Epithelial cell of proximal tubule (primary cell): ENCODE results near the gene SLC39A7. TPM values are rescaled to one million over a fixed set of nuclear protein-coding genes. Genes with fewer than 3 reads are reported as not detected.
"Not testable (repeated sequence)": the region's sequence is repeated elsewhere in the genome, so short reads cannot be mapped to it uniquely, and the experiment has no call there.

Experiments used
- DNase-seq: peaks from one replicate; pipeline ENCODE4 v3.0.0-alpha.2; 2011; ENCODE audit warnings: low read depth
- H3K4me3 ChIP-seq: 2 replicates; pipeline ENCODE4 v1.5.1; 2011; ENCODE audit warnings: low read depth, mild to moderate bottlenecking, low read length
- total RNA-seq: library from RNA; depleted of rRNA; stranded (reverse); fragments of >200 nt; gene quantifications from 2 replicates; pipeline ENCODE4 v1.2.3, GENCODE V29; 2015
- TF ChIP-seq, protein P1 (sequence below): conservative IDR thresholded peaks from 2 replicates; pipeline ENCODE4 v1.5.1; 2012; ENCODE audit warnings: low read depth, mild to moderate bottlenecking, low read length

Gene SLC39A7
- total RNA-seq, 1 donor from 2014 or later, result 70.8 TPM

DNA sequence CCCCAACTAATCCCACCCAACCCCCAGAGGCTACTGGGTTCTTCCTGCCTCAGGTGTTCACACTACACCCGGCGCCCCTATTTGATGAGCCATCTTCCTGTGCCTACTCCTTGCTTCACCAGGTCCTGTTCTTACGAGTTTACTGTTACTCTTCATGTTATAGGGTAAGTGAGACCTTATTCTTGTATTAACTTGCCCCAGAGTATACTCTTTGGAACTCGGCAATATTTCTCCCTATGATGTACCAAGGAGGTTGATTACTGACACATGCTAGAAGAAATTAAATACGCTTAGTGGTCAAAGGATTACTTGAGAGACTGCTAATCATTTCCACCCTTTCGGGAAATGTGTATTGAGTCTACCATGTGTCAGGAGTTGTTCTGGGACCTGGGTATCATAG is 16.6 kb downstream of the SLC39A7 start:
- TF ChIP-seq, protein P1, sequence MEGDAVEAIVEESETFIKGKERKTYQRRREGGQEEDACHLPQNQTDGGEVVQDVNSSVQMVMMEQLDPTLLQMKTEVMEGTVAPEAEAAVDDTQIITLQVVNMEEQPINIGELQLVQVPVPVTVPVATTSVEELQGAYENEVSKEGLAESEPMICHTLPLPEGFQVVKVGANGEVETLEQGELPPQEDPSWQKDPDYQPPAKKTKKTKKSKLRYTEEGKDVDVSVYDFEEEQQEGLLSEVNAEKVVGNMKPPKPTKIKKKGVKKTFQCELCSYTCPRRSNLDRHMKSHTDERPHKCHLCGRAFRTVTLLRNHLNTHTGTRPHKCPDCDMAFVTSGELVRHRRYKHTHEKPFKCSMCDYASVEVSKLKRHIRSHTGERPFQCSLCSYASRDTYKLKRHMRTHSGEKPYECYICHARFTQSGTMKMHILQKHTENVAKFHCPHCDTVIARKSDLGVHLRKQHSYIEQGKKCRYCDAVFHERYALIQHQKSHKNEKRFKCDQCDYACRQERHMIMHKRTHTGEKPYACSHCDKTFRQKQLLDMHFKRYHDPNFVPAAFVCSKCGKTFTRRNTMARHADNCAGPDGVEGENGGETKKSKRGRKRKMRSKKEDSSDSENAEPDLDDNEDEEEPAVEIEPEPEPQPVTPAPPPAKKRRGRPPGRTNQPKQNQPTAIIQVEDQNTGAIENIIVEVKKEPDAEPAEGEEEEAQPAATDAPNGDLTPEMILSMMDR, result no peak
- no peak for DNase-seq

DNA sequence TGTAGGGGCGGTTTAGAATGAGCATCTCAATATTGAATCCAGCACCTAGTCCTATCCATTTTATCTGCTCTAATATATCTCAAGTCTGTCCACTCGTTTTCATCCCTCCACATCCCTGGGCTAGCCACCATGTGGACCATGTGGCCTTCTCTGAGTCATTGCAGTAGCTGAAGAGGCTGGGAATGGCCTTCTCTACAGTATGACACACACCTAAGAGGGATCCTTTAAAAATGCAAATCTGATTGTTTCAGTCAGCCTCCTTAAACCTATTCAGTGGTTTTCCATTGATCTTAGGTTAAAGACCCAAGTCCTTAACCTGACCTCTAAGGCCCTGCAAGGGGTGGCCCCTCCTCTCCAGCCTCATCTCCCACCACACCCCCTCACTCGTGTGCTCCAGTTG is 17.0 kb downstream of the SLC39A7 start:
- TF ChIP-seq, protein P1, result no peak
- no peak overlapping the region for H3K4me3 ChIP-seq
- no peak for DNase-seq

More for the DNA sequence above, 16.6 kb downstream of the SLC39A7 start:
- H3K4me3 ChIP-seq, result no peak overlapping the region

DNA sequence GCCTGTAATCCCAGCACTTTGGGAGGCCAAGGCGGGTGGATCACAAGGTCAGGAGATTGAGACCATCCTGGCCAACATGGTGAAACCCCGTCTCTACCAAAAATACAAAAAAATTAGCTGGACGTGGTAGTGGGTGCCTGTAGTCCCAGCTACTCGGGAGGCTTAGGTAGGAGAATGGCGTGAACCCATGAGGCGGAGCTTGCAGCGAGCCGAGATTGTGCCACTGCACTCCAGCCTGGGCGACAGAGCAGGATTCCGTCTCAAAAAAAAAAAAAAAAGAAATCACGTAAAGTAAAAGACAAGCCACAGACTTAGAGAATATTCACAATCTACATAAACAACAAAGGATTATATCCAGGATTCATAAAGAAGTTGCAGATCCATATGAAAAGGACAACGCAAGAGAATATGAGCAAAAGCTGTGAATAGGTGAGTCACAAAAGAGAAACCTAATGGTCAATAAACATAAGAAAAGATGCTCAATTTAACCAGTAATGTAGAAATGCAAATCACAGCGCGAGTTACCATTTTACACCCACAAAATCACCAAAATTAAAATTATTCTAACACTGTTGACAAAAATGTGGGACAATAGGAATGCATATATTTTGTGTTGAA is 25.9 kb downstream of the SLC39A7 start:
- not testable (repeated sequence) for H3K4me3 ChIP-seq, DNase-seq

DNA sequence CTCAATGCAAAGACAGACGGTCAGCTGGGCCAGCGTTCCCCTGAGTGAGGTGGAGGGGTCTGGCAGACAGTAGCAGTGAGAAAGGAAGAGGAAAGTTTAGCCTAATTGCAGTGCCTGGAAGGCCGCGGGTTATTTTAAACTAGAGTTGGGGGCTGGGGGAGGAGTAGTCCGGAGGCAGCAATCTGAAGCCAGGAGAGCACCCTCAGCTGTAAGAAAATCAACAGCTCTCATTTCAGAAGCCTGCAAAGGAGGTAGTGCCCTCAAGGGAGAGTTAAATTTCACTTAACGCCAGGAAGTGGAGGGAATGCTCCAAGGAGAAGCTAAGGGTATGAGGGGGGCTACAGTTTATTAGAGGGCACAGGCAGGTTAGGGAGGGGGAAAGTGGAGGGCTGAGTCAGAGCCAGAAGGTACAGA is 34.6 kb downstream of the SLC39A7 start:
- TF ChIP-seq, protein P1, result no peak
- no peak overlapping the region for H3K4me3 ChIP-seq
- DNase-seq, result no peak

DNA sequence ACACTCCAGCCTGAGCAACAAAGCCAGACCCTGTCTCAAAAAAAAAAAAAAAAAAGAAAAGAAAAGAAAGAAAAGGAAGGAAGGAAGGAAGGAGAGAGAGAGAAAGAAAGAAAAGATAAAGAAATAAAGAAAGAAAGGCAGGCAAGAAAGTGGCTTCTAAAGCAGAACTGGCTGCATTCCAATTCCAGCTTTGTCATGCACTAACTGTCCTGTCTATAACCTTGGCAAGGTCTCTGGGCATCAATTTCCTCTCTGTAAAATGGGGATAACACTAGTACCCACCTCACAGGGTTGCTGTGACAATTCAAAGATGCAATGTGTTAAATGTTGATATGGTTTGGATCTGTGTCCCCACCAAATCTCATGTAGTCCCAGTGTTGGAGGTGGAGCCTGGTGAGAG is 35.7 kb downstream of the SLC39A7 start:
- TF ChIP-seq, protein P1, result no peak
- no peak overlapping the region for H3K4me3 ChIP-seq
- DNase-seq, result no peak

DNA sequence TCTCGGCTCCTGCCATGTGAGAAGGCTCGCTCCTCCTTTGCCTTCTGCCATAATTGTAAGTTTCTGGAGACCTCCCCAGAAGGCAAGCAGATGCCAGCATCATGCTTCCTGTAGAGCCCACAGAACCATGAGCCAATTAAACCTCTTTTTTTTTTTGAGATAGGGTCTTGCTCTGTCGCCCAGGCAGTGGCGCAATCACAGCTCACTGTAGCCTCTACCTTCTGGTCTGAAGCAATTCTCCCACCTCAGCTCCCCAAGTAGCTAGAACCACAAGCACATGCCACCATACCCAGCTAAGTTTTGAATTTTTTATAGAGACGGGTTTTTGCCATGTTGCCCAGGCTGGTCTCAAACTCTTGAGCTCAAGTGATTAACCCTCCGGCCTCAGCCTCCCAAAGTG is 36.2 kb downstream of the SLC39A7 start:
- no peak for DNase-seq
- no peak overlapping the region for H3K4me3 ChIP-seq
- TF ChIP-seq, protein P1, result no peak

DNA sequence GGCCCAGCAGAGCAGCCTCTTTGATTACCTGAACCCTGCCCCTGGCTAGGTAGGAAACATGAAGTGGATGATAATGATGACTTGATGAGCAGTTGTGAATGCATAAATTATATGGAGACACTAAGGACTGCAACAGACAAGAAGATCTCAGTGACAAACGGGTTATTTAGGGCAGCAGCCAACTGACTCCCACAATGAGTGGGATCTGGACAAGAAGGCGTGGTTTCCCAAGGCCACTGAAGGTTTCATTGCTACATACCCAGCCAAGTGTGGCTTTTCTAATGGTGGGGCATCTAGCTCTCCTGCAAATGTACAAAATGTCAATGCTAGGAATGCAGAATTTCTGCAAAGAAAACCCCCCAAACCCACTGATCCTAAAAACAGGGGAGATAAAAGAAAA is 37.1 kb downstream of the SLC39A7 start:
- TF ChIP-seq, protein P1, result no peak
- H3K4me3 ChIP-seq, result no peak overlapping the region
- DNase-seq, result no peak
